Central memory CD8-positive, alpha-beta T cell (primary cell): Measurements from ENCODE around the gene HSPB7.
"Not testable (repeated sequence)": the region's sequence is repeated elsewhere in the genome, so short reads cannot be mapped to it uniquely, and the experiment has no call there.

Source experiments
- ATAC-seq: fragments of 150-1000 bp; cut with Tn5 transposase; replicated peaks from 2 replicates; pipeline ENCODE4 v1.10.0; 2022; ENCODE audit warnings: mild to moderate bottlenecking, moderate FRiP score, moderate number of reproducible peaks; ENCODE audit not compliant: poor library complexity, severe bottlenecking; ENCODE audit errors: extremely low read depth
- DNase-seq, 2 donors: peaks; one replicate each; pipeline ENCODE4 v3.0.0; 2021; ENCODE audit warnings: low spot score in 2 of 2
- H3K27ac Mint-ChIP-seq: one replicate; pipeline ENCODE4 v1.8.0; 2022; ENCODE audit warnings: low read depth, mild to moderate bottlenecking, moderate library complexity, mixed read lengths
- H3K27me3 Mint-ChIP-seq: one replicate; pipeline ENCODE4 v1.8.0; 2022; ENCODE audit warnings: mixed read lengths
- H3K36me3 Mint-ChIP-seq: one replicate; pipeline ENCODE4 v1.8.0; 2022; ENCODE audit warnings: mild to moderate bottlenecking, moderate library complexity, mixed read lengths; ENCODE audit not compliant: insufficient read depth
- H3K4me1 Mint-ChIP-seq: one replicate; pipeline ENCODE4 v1.8.0; 2022; ENCODE audit warnings: mixed read lengths
- H3K4me3 Mint-ChIP-seq: one replicate; pipeline ENCODE4 v1.8.0; 2022; ENCODE audit warnings: mild to moderate bottlenecking, moderate library complexity, mixed read lengths
- H3K9me3 Mint-ChIP-seq: one replicate; pipeline ENCODE4 v1.8.0; 2022; ENCODE audit warnings: mixed read lengths

Gene HSPB7

GRCh38 chr1:16006552-16007485 lies 11.0 kb downstream of the HSPB7 start:
- peaks cover 1% of the 10 kb centered on the region for H3K36me3 Mint-ChIP-seq
- no peaks in the 10 kb centered on the region for H3K27me3 Mint-ChIP-seq
- no peaks in the 10 kb centered on the region for H3K4me1 Mint-ChIP-seq
- ATAC-seq (no peak), DNase-seq (no peak)
- H3K9me3 Mint-ChIP-seq, result no peaks in the 10 kb centered on the region
- no peak overlapping the region for H3K27ac Mint-ChIP-seq
- no peak overlapping the region for H3K4me3 Mint-ChIP-seq

GRCh38 chr1:16006010-16006409 lies 11.8 kb downstream of the HSPB7 start:
- Mint-ChIP-seq H3K4me3 (no peak overlapping the region), H3K36me3 (peaks cover 1% of the 10 kb centered on the region), H3K9me3 (no peaks in the 10 kb centered on the region), H3K27me3 (no peaks in the 10 kb centered on the region), H3K4me1 (no peaks in the 10 kb centered on the region), H3K27ac (no peak overlapping the region)
- ATAC-seq, result no peak
- DNase-seq, result no peak

DNA sequence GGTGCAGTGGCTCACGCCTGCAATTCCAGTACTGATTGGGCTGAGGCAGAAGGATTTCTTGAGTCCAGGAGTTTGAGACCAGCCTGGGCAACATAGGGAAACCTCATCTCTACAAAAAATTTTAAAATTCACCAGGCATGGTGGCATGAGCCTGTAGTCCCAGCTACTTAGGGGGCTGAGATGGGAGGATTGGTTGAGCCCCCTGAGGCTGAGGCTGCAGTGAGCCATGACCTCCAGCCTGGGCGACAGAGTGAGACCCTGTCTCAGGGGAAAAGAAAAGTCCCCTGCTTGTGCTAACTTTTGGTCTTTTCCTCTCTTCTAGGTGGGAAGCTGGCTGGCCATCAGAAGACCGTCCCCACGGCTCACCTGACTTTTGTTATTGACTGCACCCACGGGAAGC lies 12.2 kb downstream of the HSPB7 start:
- Mint-ChIP-seq H3K4me1 (no peaks in the 10 kb centered on the region), H3K36me3 (peaks cover 1% of the 10 kb centered on the region), H3K27me3 (no peaks in the 10 kb centered on the region), H3K27ac (no peak overlapping the region), H3K4me3 (no peak overlapping the region), H3K9me3 (no peaks in the 10 kb centered on the region)
- ATAC-seq, result no peak
- DNase-seq, result no peak

- H3K9me3 Mint-ChIP-seq, H3K4me1 Mint-ChIP-seq, H3K4me3 Mint-ChIP-seq, ATAC-seq, H3K27ac Mint-ChIP-seq, H3K36me3 Mint-ChIP-seq, DNase-seq, H3K27me3 Mint-ChIP-seq: not testable (repeated sequence)
Observed at GRCh38 chr1:16001274-16001673, 16.6 kb downstream of the HSPB7 start.

DNA sequence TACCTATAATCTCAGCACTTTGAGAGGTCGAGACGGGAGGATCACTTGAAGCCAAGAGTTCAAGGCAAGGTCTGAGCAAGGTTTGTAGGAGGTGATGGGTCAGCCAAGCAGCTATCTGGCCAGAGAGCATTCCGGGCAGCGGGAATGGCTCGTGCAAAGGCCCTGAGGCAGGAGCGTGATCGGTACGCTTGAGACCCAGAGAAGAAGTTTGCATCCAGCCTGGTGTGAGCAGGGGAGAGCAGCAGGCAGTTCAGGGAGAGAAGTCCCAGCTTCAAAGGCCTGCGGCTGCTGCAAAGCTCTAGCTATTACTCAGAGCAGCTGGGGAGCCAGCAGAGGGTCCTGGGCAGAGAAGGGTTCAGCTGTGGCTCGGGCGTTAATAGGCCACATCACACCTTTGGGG lies 18.9 kb downstream of the HSPB7 start:
- H3K4me3 Mint-ChIP-seq, result no peak overlapping the region
- H3K4me1 Mint-ChIP-seq, result no peaks in the 10 kb centered on the region
- ATAC-seq (no peak), DNase-seq (no peak)
- no peaks in the 10 kb centered on the region for H3K9me3 Mint-ChIP-seq
- peak overlapping the region; percentile 64 for H3K27ac Mint-ChIP-seq
- peaks cover 9% of the 10 kb centered on the region for H3K27me3 Mint-ChIP-seq
- H3K36me3 Mint-ChIP-seq, result no peaks in the 10 kb centered on the region

GRCh38 chr1:15997637-15998280 lies 20.1 kb downstream of the HSPB7 start:
- no peak for ATAC-seq
- Mint-ChIP-seq H3K27ac (no peak overlapping the region), H3K36me3 (peaks cover 1% of the 10 kb centered on the region), H3K27me3 (peaks cover 9% of the 10 kb centered on the region), H3K9me3 (no peaks in the 10 kb centered on the region), H3K4me3 (no peak overlapping the region), H3K4me1 (no peaks in the 10 kb centered on the region)
- DNase-seq, result no peak

GRCh38 chr1:15997076-15997585 lies 20.7 kb downstream of the HSPB7 start:
- no peak for ATAC-seq
- Mint-ChIP-seq H3K4me3 (no peak overlapping the region), H3K4me1 (no peaks in the 10 kb centered on the region), H3K27me3 (peaks cover 9% of the 10 kb centered on the region), H3K36me3 (peaks cover 1% of the 10 kb centered on the region), H3K27ac (no peak overlapping the region), H3K9me3 (no peaks in the 10 kb centered on the region)
- DNase-seq, result no peak

DNA sequence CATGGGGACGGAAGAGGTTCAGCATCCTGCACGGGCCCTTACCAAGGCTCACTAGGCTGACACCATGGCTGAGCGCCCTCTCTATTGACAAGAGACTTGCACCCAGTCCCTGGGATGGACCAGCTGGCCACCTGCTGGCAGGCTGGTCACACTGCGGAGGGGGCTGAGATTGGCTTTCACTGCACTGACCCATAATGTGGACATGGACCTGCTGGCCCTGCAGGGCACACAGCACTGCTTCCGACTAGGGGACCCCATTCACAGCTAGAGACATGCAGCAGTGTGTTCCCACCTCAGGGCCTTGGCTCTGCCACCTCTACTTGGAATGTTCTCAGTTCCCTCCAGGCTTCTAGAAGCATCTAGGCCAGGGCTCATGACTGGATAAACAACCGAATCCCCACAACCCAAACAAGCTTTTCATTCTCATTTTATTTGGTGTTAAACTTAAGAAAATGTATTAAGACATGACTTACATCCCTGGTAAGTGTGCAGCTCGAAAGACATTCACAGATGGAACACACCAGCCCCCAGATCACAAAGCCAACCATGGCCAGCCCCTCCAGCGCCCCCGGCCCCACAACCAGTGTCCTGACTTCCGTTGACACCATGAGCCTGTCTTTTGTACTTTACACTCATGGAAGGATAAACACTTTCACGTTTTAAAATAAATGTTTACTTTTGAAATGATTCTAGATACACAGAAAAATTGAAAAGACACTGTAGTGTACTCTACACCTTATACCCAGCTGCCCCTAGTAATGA lies 23.1 kb downstream of the HSPB7 start:
- no peak overlapping the region for H3K27ac Mint-ChIP-seq

DNA sequence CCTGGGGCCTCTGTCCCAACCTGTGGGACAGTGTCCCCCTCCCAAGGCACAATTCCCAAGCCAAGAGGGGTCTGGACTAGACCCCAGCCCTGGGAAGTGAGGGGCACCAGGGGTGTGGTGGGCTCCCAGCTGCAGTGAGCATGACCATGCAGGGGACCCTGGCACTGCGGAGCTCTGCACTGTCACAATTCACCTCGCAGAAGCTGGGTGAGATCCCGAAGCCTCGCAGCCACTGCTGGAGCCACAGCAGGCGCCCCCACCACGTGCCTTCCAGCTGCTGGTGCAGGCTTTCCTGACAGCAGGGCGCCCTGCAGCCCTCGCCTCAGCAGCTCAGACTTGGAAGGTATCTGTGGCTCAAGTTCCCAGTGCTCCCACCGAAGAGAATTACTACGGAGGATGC lies 23.8 kb downstream of the HSPB7 start:
- ATAC-seq, result no peak
- H3K27ac Mint-ChIP-seq, result no peak overlapping the region
- no peaks in the 10 kb centered on the region for H3K9me3 Mint-ChIP-seq
- peaks cover 18% of the 10 kb centered on the region for H3K27me3 Mint-ChIP-seq
- DNase-seq, result no peak
- H3K4me3 Mint-ChIP-seq, result no peak overlapping the region
- H3K36me3 Mint-ChIP-seq, result peaks cover 1% of the 10 kb centered on the region
- H3K4me1 Mint-ChIP-seq, result no peaks in the 10 kb centered on the region

More for the DNA sequence above, 23.1 kb downstream of the HSPB7 start:
- Mint-ChIP-seq H3K9me3 (no peaks in the 10 kb centered on the region), H3K4me3 (no peak overlapping the region), H3K27me3 (peaks cover 21% of the 10 kb centered on the region), H3K36me3 (peaks cover 1% of the 10 kb centered on the region), H3K4me1 (no peaks in the 10 kb centered on the region)
- DNase-seq, result peak in 1 of 2 donors; percentile 33
- ATAC-seq, result no peak

GRCh38 chr1:15993666-15994065 lies 24.2 kb downstream of the HSPB7 start:
- ATAC-seq, result no peak
- Mint-ChIP-seq H3K4me1 (no peaks in the 10 kb centered on the region), H3K9me3 (no peaks in the 10 kb centered on the region), H3K36me3 (peaks cover 1% of the 10 kb centered on the region), H3K27me3 (peaks cover 14% of the 10 kb centered on the region), H3K27ac (no peak overlapping the region), H3K4me3 (no peak overlapping the region)
- no peak for DNase-seq

DNA sequence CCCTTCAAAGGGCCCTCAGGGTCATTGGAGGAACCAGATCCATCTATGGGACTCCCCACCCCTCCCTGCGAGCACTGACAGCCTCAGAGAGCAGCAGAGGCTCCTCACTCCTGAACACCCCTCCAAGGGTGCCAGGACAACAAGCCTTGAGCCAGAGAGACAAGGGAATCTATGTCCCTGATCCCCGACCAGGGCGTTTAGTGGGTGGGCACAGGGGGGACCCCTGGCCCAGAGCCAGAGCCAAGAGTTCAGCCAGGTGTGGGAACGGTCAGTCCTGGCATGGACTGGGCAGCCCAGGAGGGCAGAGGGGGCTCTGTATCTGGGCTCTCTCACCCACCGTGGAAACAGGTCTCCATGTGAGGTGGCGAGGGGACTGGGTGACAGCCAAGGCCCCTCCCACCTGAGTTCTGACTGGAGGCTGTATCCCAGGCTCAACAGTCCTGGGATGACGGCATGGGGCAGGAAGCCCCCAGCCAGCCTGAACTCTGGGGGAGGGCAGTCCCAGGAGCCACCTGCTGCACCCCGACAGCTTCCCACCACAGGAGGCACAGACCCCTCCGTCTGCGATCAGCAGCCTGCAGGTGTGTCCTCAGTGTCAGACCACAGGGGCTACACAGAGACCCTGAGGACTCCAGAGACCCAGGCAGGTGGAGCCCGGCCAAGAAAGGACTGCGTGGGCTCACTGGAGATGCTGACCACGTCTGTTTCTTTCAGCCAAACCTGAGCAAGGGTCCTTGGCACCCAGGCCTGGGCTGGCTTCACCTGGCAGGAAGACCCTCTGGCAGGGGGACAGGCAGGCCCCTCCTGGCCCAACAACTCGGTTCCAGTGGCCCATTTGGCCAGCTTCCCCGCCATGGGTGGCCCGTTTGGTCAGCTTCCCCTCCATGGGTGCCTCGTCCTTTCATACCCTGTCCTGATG lies 25.0 kb downstream of the HSPB7 start:
- H3K4me1 Mint-ChIP-seq, result no peaks in the 10 kb centered on the region
- no peak overlapping the region for H3K4me3 Mint-ChIP-seq
- H3K36me3 Mint-ChIP-seq, result peaks cover 1% of the 10 kb centered on the region
- no peak overlapping the region for H3K27ac Mint-ChIP-seq
- peaks cover 12% of the 10 kb centered on the region for H3K27me3 Mint-ChIP-seq
- ATAC-seq, result no peak
- no peaks in the 10 kb centered on the region for H3K9me3 Mint-ChIP-seq
- DNase-seq, result no peak

- Mint-ChIP-seq H3K4me1 (no peaks in the 10 kb centered on the region), H3K27ac (no peak overlapping the region), H3K36me3 (peaks cover 1% of the 10 kb centered on the region), H3K9me3 (no peaks in the 10 kb centered on the region), H3K27me3 (peaks cover 12% of the 10 kb centered on the region), H3K4me3 (no peak overlapping the region)
- DNase-seq (no peak), ATAC-seq (no peak)
Observed at GRCh38 chr1:15992187-15992553, 25.7 kb downstream of the HSPB7 start.
